HepG2 (cell line): ENCODE results near the gene GPR17. TPM values are rescaled to one million over a fixed set of nuclear protein-coding genes. Genes with fewer than 3 reads are reported as not detected.
A peak's percentile ranks its signal among the peaks of the same experiment; 100 is the strongest.

Experiments used
- AKNA ChIP-seq: sonication (generic); formaldehyde crosslinking; IDR thresholded peaks from 2 replicates; pipeline ENCODE4 v1.4.0; 2020; ENCODE audit warnings: missing genetic modification reagents, borderline replicate concordance
- ATF7 ChIP-seq, 2 experiments: fragments of 450-650 bp in 1 of 2; sonication (generic) in 1 of 2; formaldehyde crosslinking in 1 of 2; IDR thresholded peaks; 2 replicates each; pipeline versions ENCODE4 v1.4.0 to v1.6.1; 2016 to 2020; ENCODE audit warnings: antibody characterized with exemption in 1 of 2, mild to moderate bottlenecking in 1 of 2, missing genetic modification reagents in 1 of 2
- BORCS8-MEF2B ChIP-seq: sonication (generic); formaldehyde crosslinking; IDR thresholded peaks from 2 replicates; pipeline ENCODE4 v1.8.0; 2022; ENCODE audit warnings: mild to moderate bottlenecking, missing genetic modification reagents
- CCDC6 ChIP-seq: sonication (generic); formaldehyde crosslinking; IDR thresholded peaks from 2 replicates; pipeline ENCODE4 v1.8.1; 2022; ENCODE audit warnings: mild to moderate bottlenecking, missing genetic modification reagents, moderate library complexity
- ELF3 ChIP-seq: IDR thresholded peaks from 2 replicates; pipeline ENCODE4 v1.6.1; 2016; ENCODE audit warnings: missing genetic modification reagents, missing compliant biosample characterization
- FLYWCH1 ChIP-seq: sonication (generic); formaldehyde crosslinking; IDR thresholded peaks from 2 replicates; pipeline ENCODE4 v1.8.1; 2023; ENCODE audit warnings: mild to moderate bottlenecking, missing genetic modification reagents
- HOXA3 ChIP-seq: sonication (generic); formaldehyde crosslinking; IDR thresholded peaks from 2 replicates; pipeline ENCODE4 v1.5.0; 2020; ENCODE audit warnings: missing genetic modification reagents
- KLF9 ChIP-seq: IDR thresholded peaks from 2 replicates; pipeline ENCODE4 v1.6.1; 2016; ENCODE audit warnings: low read depth
- MED1 ChIP-seq: sonication (generic); formaldehyde crosslinking; IDR thresholded peaks from 2 replicates; pipeline ENCODE4 v1.4.0; 2020; ENCODE audit warnings: missing genetic modification reagents
- MTERF4 ChIP-seq: sonication (generic); formaldehyde crosslinking; IDR thresholded peaks from 2 replicates; pipeline ENCODE4 v1.8.0; 2023; ENCODE audit warnings: mild to moderate bottlenecking, missing genetic modification reagents
- RARG ChIP-seq: sonication (generic); formaldehyde crosslinking; IDR thresholded peaks from 2 replicates; pipeline ENCODE4 v1.4.0; 2020; ENCODE audit warnings: low read depth, mild to moderate bottlenecking, missing genetic modification reagents
- SRSF9 ChIP-seq: fragments of 200-400 bp; formaldehyde crosslinking; IDR thresholded peaks from 2 replicates; pipeline ENCODE4 v1.6.1; 2018; ENCODE audit warnings: borderline replicate concordance, mild to moderate bottlenecking, low read depth, low read length; ENCODE audit not compliant: insufficient read depth, poor library complexity, severe bottlenecking
- WIZ ChIP-seq: sonication (generic); formaldehyde crosslinking; IDR thresholded peaks from 2 replicates; pipeline ENCODE4 v1.5.1; 2020; ENCODE audit warnings: mild to moderate bottlenecking, missing genetic modification reagents
- ZFP1 ChIP-seq: IDR thresholded peaks from 2 replicates; pipeline ENCODE4 v1.6.1; 2016
- ZNF251 ChIP-seq: sonication (generic); formaldehyde crosslinking; IDR thresholded peaks from 2 replicates; pipeline ENCODE4 v1.9.0; 2021; ENCODE audit warnings: mild to moderate bottlenecking, missing genetic modification reagents
- ZNF263 ChIP-seq: sonication (generic); formaldehyde crosslinking; IDR thresholded peaks from 2 replicates; pipeline ENCODE4 v1.4.0; 2020; ENCODE audit warnings: missing genetic modification reagents
- ZNF292 ChIP-seq: sonication (generic); formaldehyde crosslinking; IDR thresholded peaks from 2 replicates; pipeline ENCODE4 v1.8.1; 2022; ENCODE audit warnings: mild to moderate bottlenecking, low read depth, missing genetic modification reagents, borderline replicate concordance
- ZNF605 ChIP-seq: sonication (generic); formaldehyde crosslinking; IDR thresholded peaks from 2 replicates; pipeline ENCODE4 v1.8.0; 2022; ENCODE audit warnings: mild to moderate bottlenecking, missing genetic modification reagents
- ZNF772 ChIP-seq: sonication (generic); formaldehyde crosslinking; IDR thresholded peaks from 2 replicates; pipeline ENCODE4 v1.5.0; 2020; ENCODE audit warnings: mild to moderate bottlenecking, missing genetic modification reagents
- ZZZ3 ChIP-seq: sonication (generic); formaldehyde crosslinking; IDR thresholded peaks from 2 replicates; pipeline ENCODE4 v1.4.0; 2020; ENCODE audit warnings: missing genetic modification reagents, mild to moderate bottlenecking, borderline replicate concordance
- polyA plus RNA-seq, 8 experiments: library from polyadenylated mRNA; depleted of rRNA in 3 of 8; stranded (reverse) in 7 of 8; unstranded in 1 of 8; fragments of >200 nt; fragmentation: Illumina TruSeq in 4 of 8; extraction: Trizol in 4 of 8; gene quantifications; 2 replicates each; pipeline versions ENCODE4 v1.2.1 to v1.2.3, GENCODE V29; 2011 to 2016; ENCODE audit warnings: low read depth in 4 of 8, missing spikeins in 1 of 8, mixed read lengths in 1 of 8; ENCODE audit not compliant: insufficient read depth in 1 of 8
- total RNA-seq, 5 experiments: library from RNA; depleted of rRNA; stranded (reverse); fragments of >200 nt; fragmentation: Illumina TruSeq; extraction: Trizol; gene quantifications; 2 replicates each; pipeline ENCODE4 v1.2.3, GENCODE V29; 2016; ENCODE audit warnings: low read depth in 1 of 5
- TF ChIP-seq, protein P1 (sequence below): sonication (generic); formaldehyde crosslinking; IDR thresholded peaks from 2 replicates; pipeline ENCODE4 v1.5.0; 2020; ENCODE audit warnings: mild to moderate bottlenecking, missing genetic modification reagents
- TF ChIP-seq, protein P2 (sequence below): IDR thresholded peaks from 2 replicates; pipeline ENCODE4 v1.6.1; 2018; ENCODE audit warnings: missing genetic modification reagents

Gene GPR17
- total and polyA plus RNA-seq, 2 of the 13 experiments (the other 11 are each of a cell fraction or from before 2014, with no cell fraction given) = not detected

GRCh38 chr2:127640082-127641072 lies 5.6 kb upstream of the GPR17 start (continued):
- TF ChIP-seq AKNA (CRISPR knock-in tag) (no peak), ATF7 (IDR thresholded peaks at IDR 0.05) (no peak), ATF7 (CRISPR knock-in tag; IDR thresholded peaks at IDR 0.05) (no peak), ZNF772 (CRISPR knock-in tag) (no peak), BORCS8-MEF2B (CRISPR knock-in tag) (no peak), ZNF292 (CRISPR knock-in tag) (peak; percentile 68), SRSF9 (no peak), KLF9 (no peak), ZZZ3 (CRISPR knock-in tag) (no peak), ZNF263 (CRISPR knock-in tag) (no peak), HOXA3 (CRISPR knock-in tag) (0 out of 2 replicates have a peak, but pooled peaks have one; percentile 42), WIZ (CRISPR knock-in tag) (no peak; the same call in 1 of the 2 replicates), ZFP1 (CRISPR knock-in tag) (no peak), FLYWCH1 (CRISPR knock-in tag) (no peak), MTERF4 (CRISPR knock-in tag) (no peak), MED1 (CRISPR knock-in tag) (no peak), RARG (CRISPR knock-in tag) (no peak), CCDC6 (no peak), ZNF251 (CRISPR knock-in tag) (no peak), ELF3 (CRISPR knock-in tag) (no peak), ZNF605 (CRISPR knock-in tag) (no peak)
- TF ChIP-seq, protein P1, sequence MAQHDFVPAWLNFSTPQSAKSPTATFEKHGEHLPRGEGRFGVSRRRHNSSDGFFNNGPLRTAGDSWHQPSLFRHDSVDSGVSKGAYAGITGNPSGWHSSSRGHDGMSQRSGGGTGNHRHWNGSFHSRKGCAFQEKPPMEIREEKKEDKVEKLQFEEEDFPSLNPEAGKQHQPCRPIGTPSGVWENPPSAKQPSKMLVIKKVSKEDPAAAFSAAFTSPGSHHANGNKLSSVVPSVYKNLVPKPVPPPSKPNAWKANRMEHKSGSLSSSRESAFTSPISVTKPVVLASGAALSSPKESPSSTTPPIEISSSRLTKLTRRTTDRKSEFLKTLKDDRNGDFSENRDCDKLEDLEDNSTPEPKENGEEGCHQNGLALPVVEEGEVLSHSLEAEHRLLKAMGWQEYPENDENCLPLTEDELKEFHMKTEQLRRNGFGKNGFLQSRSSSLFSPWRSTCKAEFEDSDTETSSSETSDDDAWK = no peak
- TF ChIP-seq, protein P2, sequence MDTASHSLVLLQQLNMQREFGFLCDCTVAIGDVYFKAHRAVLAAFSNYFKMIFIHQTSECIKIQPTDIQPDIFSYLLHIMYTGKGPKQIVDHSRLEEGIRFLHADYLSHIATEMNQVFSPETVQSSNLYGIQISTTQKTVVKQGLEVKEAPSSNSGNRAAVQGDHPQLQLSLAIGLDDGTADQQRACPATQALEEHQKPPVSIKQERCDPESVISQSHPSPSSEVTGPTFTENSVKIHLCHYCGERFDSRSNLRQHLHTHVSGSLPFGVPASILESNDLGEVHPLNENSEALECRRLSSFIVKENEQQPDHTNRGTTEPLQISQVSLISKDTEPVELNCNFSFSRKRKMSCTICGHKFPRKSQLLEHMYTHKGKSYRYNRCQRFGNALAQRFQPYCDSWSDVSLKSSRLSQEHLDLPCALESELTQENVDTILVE = no peak
